ENCODE results near the gene NACC2. TPM values are rescaled to one million over a fixed set of nuclear protein-coding genes. Genes with fewer than 3 reads are reported as not detected.

Gene NACC2
- total RNA-seq, 1 donor from 2014 or later, result 1.6 TPM

- no peak for TF ChIP-seq CTCF (IDR thresholded peaks at IDR 0.05)
- peak within 1 kb of the TSS; percentile 74 for H3K27ac Mint-ChIP-seq
- DNase-seq (peak; percentile 96), ATAC-seq (ENCODE audit: low read depth) (peak; percentile 89)
- peak within 1 kb of the TSS; percentile 81 for H3K4me3 Mint-ChIP-seq
- no peaks in the 10 kb centered on the region for H3K27me3 Mint-ChIP-seq
- CTCF ChIA-PET, result interaction anchor here (0.9 to 8.2 kb wide), 4 partner anchors 9 to 151 kb away, joined by 3 to 68 read pairs (median 4); no protein-coding TSS in a partner anchor
- intact Hi-C loops (cut with micrococcal nuclease), result loop anchor here (1.0 to 5.0 kb wide), 7 partner anchors 9 to 284 kb away; partner anchors contain the start of genes CAMSAP1, DNLZ, QSOX2 and SNAPC4
- H3K9me3 Mint-ChIP-seq, result no peaks in the 10 kb centered on the region
- peaks cover 7% of the 10 kb centered on the region for H3K4me1 Mint-ChIP-seq
- POLR2A ChIA-PET, result interaction anchor here (0.5 to 2.9 kb wide), 5 partner anchors 9 to 282 kb away, joined by 3 to 16 read pairs (median 7); partner anchors contain the start of genes CAMSAP1, DNLZ and SNAPC4
- H3K36me3 Mint-ChIP-seq (ENCODE audit: low read depth), result peaks cover 14% of the 10 kb centered on the region
Measured at GRCh38 chr9:136118320-136119060, 23.4 kb upstream of the NACC2 start, which contains the start of gene TMEM250. TSS of gene TMEM250 (minus strand) at chr9:136118875. CDS start at chr9:136116900, 1,975 bp downstream.

DNA sequence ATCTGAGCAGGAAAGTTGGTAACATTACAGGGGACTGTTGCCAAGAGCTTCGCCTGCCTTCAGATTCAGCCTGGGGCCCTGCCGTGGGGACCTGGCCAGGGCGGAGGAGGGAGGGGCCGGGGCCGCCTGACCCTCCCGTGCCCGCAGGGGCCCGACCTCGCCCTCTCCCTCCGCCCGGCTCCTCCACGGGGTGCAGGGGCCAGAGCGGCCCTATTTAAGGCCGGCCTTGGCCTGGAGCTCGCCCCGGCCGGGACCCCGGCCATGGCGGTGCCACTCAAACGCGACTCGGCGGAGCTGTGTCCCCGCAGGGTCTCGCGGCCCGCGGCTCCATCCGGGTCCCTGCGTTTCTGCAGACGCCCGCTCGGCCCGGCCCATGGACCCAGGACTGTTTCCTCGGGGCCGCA, 22.8 kb upstream of the NACC2 start:
- intact Hi-C loops (cut with micrococcal nuclease), result loop anchor here (1.0 to 5.0 kb wide), 6 partner anchors 9 to 284 kb away; partner anchors contain the start of genes CAMSAP1, QSOX2, SNAPC4 and UBAC1
- ATAC-seq (ENCODE audit: low read depth) (no peak), DNase-seq (no peak)
- Mint-ChIP-seq H3K36me3 (ENCODE audit: low read depth) (peaks cover 17% of the 10 kb centered on the region), H3K27me3 (no peaks in the 10 kb centered on the region), H3K4me1 (peaks cover 7% of the 10 kb centered on the region), H3K27ac (peak overlapping the region; percentile 68), H3K4me3 (peak overlapping the region; percentile 75), H3K9me3 (no peaks in the 10 kb centered on the region)
- ChIA-PET POLR2A (interaction anchor here (0.5 to 2.9 kb wide), 6 partner anchors 8 to 282 kb away, joined by 3 to 16 read pairs (median 6); partner anchors contain the start of genes CAMSAP1, DNLZ, SNAPC4 and UBAC1), CTCF (interaction anchor here (0.9 to 8.2 kb wide), 4 partner anchors 8 to 150 kb away, joined by 3 to 68 read pairs (median 4); no protein-coding TSS in a partner anchor)
- TF ChIP-seq CTCF (IDR thresholded peaks at IDR 0.05), result no peak

DNA sequence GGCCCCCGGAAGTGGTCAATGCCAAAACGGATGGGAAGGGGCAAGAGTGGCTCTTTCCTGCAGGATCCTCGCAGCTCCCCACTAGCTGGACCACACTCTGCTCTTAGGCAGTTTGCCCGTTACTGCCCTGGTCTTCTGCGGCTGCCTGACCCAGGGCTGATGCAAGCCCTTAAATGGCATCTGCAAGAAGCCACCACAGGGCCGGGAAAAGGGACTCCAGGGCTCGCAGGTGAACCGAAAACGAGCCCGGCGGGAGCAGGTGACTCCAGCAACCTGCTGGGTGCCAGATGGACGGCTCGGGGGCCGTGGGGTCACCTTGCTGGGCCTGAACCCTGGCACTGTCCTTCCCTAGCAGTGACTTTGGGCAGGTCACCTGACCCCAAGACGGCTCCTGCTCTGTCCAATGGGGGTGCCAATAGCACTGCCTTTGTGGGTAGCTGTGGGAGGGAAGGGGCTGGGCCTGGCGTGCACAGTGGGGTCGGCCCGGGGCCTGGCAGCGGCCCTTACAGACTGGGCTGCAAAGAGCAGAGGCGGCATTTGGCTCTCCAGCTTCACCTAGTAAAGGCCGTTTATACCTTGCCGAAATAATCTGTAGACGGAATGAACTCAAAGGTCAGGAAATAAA, 22.3 kb upstream of the NACC2 start:
- no peaks in the 10 kb centered on the region for H3K9me3 Mint-ChIP-seq
- intact Hi-C loops (cut with micrococcal nuclease), result loop anchor here (5.0 kb wide), 2 partner anchors 110 to 285 kb away; partner anchors contain the start of gene SNAPC4

GRCh38 chr9:136116360-136117098, 21.4 kb upstream of the NACC2 start:
- intact Hi-C loops (cut with micrococcal nuclease), result loop anchor here (5.0 kb wide), 2 partner anchors 111 to 286 kb away; partner anchors contain the start of gene SNAPC4
- peak overlapping the region; percentile 19 for H3K4me3 Mint-ChIP-seq
- ATAC-seq (ENCODE audit: low read depth) (no peak), DNase-seq (no peak)
- H3K4me1 Mint-ChIP-seq, result peaks cover 5% of the 10 kb centered on the region
- H3K27me3 Mint-ChIP-seq, result no peaks in the 10 kb centered on the region
- ChIA-PET POLR2A (interaction anchor here (0.9 to 2.9 kb wide), 2 partner anchors 9 to 247 kb away, joined by 3 to 16 read pairs; partner anchors contain the start of gene DNLZ), CTCF (no interaction called here)
- TF ChIP-seq CTCF (IDR thresholded peaks at IDR 0.05), result no peak
- H3K36me3 Mint-ChIP-seq (ENCODE audit: low read depth), result peaks cover 17% of the 10 kb centered on the region
- no peaks in the 10 kb centered on the region for H3K9me3 Mint-ChIP-seq
- no peak overlapping the region for H3K27ac Mint-ChIP-seq

More for the DNA sequence above, 22.3 kb upstream of the NACC2 start:
- no peak for ATAC-seq (ENCODE audit: low read depth)
- Mint-ChIP-seq H3K4me3 (peak overlapping the region; percentile 75), H3K36me3 (ENCODE audit: low read depth) (peaks cover 17% of the 10 kb centered on the region), H3K27me3 (no peaks in the 10 kb centered on the region), H3K27ac (peak overlapping the region; percentile 68), H3K4me1 (peaks cover 5% of the 10 kb centered on the region)
- DNase-seq, result no peak
- CTCF ChIA-PET, result interaction anchor here (0.6 to 8.2 kb wide), 4 partner anchors 11 to 177 kb away, joined by 3 to 68 read pairs (median 4); no protein-coding TSS in a partner anchor
- POLR2A ChIA-PET, result interaction anchor here (0.7 to 2.9 kb wide), 5 partner anchors 8 to 283 kb away, joined by 4 to 16 read pairs (median 7); partner anchors contain the start of genes DNLZ, SNAPC4 and UBAC1
- TF ChIP-seq CTCF (IDR thresholded peaks at IDR 0.05), result no peak
